ENCODE results near the gene FITM1. TPM values are rescaled to one million over a fixed set of nuclear protein-coding genes. Genes with fewer than 3 reads are reported as not detected.
"Not testable (repeated sequence)": the region's sequence is repeated elsewhere in the genome, so short reads cannot be mapped to it uniquely, and the experiment has no call there.

Gene FITM1
- total and polyA plus RNA-seq, 12 donors = 77.0 to 247 (median 131) TPM

DNA sequence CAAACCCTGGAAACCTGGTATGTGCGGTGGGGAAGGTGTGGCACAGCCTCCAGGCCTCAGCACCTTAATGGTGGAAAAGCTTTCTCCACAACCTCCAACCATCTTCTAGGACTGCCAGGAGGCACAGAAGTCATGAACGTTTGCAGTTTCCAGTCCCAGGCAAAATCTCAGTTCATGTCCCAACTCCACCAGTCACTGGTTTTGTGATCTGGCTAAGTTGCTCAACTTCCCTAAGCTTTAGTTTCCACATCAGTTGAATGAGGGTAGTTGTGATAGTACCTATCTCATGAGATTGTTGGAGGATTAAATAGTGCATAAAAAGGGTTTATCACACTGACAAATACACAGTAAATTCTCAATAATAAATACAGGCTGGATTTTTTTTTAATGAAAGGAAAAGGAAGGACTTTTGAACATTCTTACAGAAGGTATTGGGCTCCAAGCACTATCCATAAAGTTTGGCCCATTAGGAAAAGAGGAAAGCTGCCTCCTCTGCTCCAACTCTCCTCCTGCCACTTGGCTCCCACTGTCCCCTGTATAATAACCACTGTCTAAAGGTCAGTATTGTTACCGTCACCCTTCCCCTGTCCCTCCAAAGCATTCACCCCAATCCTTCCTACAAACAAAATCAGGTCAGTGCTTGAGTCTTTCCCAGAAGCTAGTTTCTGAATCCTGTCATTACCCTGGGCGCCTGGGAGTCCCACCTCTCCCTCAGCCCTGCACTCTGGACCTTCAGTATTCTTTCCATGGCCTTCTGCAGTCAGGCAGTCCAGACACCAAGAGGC, 30.1 kb upstream of the FITM1 start:
- Histone ChIP-seq H3K36me3 (peaks cover 0 to 67% (median 0%) of the 10 kb centered on the region in 9 donors), H3K4me3 (no peak overlapping the region), H3K4me1 (peaks cover 0 to 5% (median 1%) of the 10 kb centered on the region in 9 donors), H3K27me3 (no peaks in the 10 kb centered on the region), H3K27ac (no peak overlapping the region), H3K9me3 (no peaks in the 10 kb centered on the region)
- intact Hi-C loops (cut with DNase I) = loop anchor here in 2 of 10 donors (5.0 to 10.0 kb wide), 2 partner anchors 38 to 116 kb away; partner anchors contain the start of gene DHRS4L2 (in 1 of the 2)
- ATAC-seq (no peak), DNase-seq (no peak)
- 85 to 86% methylated on average over 4 of the region's 4 CpGs for WGBS, 2 donors
- no peak for TF ChIP-seq CTCF (IDR thresholded peaks at IDR 0.05)

DNA sequence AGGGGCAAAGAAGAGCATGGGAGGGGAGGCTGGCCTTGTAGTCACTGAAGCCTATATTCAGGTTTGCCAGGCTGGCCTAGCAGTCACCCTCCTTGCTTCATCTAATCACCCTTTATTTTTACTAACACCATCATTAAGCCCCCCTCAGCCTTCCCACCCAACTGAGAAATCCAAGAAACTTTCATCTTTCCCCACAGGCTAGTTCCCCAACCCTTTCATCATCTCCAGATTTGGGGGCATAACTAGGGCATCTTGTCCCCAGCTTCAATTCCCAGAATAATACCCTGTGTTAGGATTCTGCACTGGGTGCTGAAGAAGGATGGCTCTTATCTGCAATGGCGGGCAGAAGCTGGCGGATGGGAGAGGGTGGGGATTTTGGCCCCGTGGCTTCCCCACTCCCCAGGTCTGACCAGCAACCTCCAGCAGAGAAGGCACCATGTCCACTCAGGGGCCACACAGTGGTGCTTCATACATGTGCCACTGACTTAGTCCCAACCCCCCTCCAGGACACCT, 29.4 kb upstream of the FITM1 start:
- ATAC-seq (no peak), DNase-seq (no peak)
- peaks cover 0 to 67% (median 0%) of the 10 kb centered on the region in 9 donors for H3K36me3 ChIP-seq
- intact Hi-C loops (cut with DNase I) = loop anchor here in 2 of 10 donors (5.0 to 10.0 kb wide), 2 partner anchors 39 to 116 kb away; partner anchors contain the start of gene DHRS4L2 (in 1 of the 2)
- H3K4me3 ChIP-seq = no peak overlapping the region
- 92 to 97% methylated on average over 3 of the region's 3 CpGs for WGBS, 2 donors
- H3K27me3 ChIP-seq = no peaks in the 10 kb centered on the region
- H3K27ac ChIP-seq = no peak overlapping the region
- peaks cover 0 to under 1% (median 0%) of the 10 kb centered on the region in 9 donors for H3K4me1 ChIP-seq
- no peaks in the 10 kb centered on the region for H3K9me3 ChIP-seq
- TF ChIP-seq CTCF (IDR thresholded peaks at IDR 0.05) = no peak

GRCh38 chr14:24102357-24103048, 28.0 kb upstream of the FITM1 start:
- H3K4me1 ChIP-seq = peaks cover 0 to 8% (median 0%) of the 10 kb centered on the region in 9 donors
- ATAC-seq (no peak), DNase-seq (no peak)
- no peak overlapping the region for H3K27ac ChIP-seq
- intact Hi-C loops (cut with DNase I) = loop anchor here in 2 of 10 donors (5.0 to 10.0 kb wide), 2 partner anchors 40 to 118 kb away; partner anchors contain the start of gene DHRS4L2 (in 1 of the 2)
- no peaks in the 10 kb centered on the region for H3K27me3 ChIP-seq
- H3K9me3 ChIP-seq = no peaks in the 10 kb centered on the region
- no peak overlapping the region for H3K4me3 ChIP-seq
- WGBS, 2 donors = 92% methylated on average over 7 of the region's 7 CpGs
- H3K36me3 ChIP-seq = peaks cover 0 to 67% (median 0%) of the 10 kb centered on the region in 9 donors
- no peak for TF ChIP-seq CTCF (IDR thresholded peaks at IDR 0.05)

DNA sequence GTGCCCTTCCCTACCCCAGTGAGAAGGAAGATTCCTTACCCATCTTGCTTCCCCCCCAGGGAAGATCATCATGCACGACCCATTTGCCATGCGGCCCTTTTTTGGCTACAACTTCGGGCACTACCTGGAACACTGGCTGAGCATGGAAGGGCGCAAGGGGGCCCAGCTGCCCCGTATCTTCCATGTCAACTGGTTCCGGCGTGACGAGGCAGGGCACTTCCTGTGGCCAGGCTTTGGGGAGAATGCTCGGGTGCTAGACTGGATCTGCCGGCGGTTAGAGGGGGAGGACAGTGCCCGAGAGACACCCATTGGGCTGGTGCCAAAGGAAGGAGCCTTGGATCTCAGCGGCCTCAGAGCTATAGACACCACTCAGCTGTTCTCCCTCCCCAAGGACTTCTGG, 27.0 kb upstream of the FITM1 start:
- Histone ChIP-seq H3K27ac (no peak overlapping the region), H3K9me3 (no peaks in the 10 kb centered on the region), H3K4me3 (no peak overlapping the region), H3K27me3 (no peaks in the 10 kb centered on the region), H3K4me1 (peaks cover 0 to 12% (median 0%) of the 10 kb centered on the region in 9 donors), H3K36me3 (peaks cover 0 to 57% (median 0%) of the 10 kb centered on the region in 9 donors)
- intact Hi-C loops (cut with DNase I) = loop anchor here in 2 of 10 donors (5.0 to 10.0 kb wide), 2 partner anchors 41 to 119 kb away; partner anchors contain the start of gene DHRS4L2 (in 1 of the 2)
- no peak for TF ChIP-seq CTCF (IDR thresholded peaks at IDR 0.05)
- peak in 1 of 8 donors; percentile 9 for ATAC-seq
- DNase-seq = no peak
- WGBS, 2 donors = 89% methylated on average over 13 of the region's 13 CpGs

DNA sequence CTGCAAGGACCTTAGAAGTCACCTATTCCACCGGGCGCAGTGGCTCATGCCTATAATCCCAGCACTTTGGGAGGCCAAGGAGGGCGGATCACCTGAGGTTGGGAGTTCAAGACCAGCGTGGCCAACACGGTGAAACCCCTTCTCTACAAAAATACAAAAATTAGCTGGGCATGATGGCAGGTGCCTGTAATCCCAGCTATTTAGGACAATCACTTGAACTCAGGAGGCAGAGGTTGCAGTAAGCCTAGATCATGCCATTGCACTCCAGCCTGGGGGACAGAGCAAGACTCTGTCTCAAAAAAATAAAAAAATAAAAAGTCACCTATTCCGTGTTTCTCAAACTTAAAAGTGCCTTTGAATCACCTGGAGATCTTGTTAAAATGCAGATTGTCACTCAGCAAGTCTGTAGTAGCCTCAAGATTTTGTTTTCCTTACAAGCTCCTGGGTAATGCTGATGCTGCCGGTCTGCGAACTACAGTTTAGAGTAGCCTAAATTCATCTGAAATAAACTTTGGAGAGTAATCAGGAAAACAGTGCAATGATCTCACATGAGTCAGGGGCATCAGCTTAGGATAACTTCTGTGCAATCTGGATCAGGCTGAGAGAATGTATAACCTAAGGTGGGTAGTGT, 24.7 kb upstream of the FITM1 start:
- 92 to 96% methylated on average over 8 of the region's 8 CpGs for WGBS, 2 donors
- intact Hi-C loops (cut with DNase I) = loop anchor here in 4 of 10 donors (5.0 to 10.0 kb wide), 3 partner anchors 48 to 121 kb away; partner anchors contain the start of gene DHRS4L2 (in 1 of the 4)
- not testable (repeated sequence) for H3K27me3 ChIP-seq, DNase-seq, H3K9me3 ChIP-seq, ATAC-seq, H3K4me3 ChIP-seq
- Histone ChIP-seq H3K36me3 (peaks cover 0 to 34% (median 0%) of the 10 kb centered on the region in 9 donors), H3K4me1 (peaks cover 0 to 21% (median 7%) of the 10 kb centered on the region in 9 donors), H3K27ac (peak overlapping the region in 1 of 10 donors; percentile 10)
